Effector CD8-positive, alpha-beta T cell (primary cell): Measurements from ENCODE around the gene AQP3.
"Not testable (repeated sequence)": the region's sequence is repeated elsewhere in the genome, so short reads cannot be mapped to it uniquely, and the experiment has no call there.

Experiments used
- DNase-seq: peaks from one replicate; lab custom pipeline; 2025; lab: John Stamatoyannopoulos, UW

The AQP3 gene

GRCh38 chr9:33440609-33441008 lies 6.8 kb downstream of the AQP3 start:
- DNase-seq = no peak

GRCh38 chr9:33440204-33440603 lies 7.2 kb downstream of the AQP3 start:
- no peak for DNase-seq

- no peak for DNase-seq
Measured at GRCh38 chr9:33439731-33440130, 7.7 kb downstream of the AQP3 start.

- no peak for DNase-seq
Measured at GRCh38 chr9:33438926-33439680, 8.3 kb downstream of the AQP3 start.

GRCh38 chr9:33437898-33438297 lies 9.5 kb downstream of the AQP3 start:
- no peak for DNase-seq

- no peak for DNase-seq
Measured at GRCh38 chr9:33437205-33437604, 10.2 kb downstream of the AQP3 start.

- no peak for DNase-seq
Measured at GRCh38 chr9:33436445-33436844, 10.9 kb downstream of the AQP3 start.

GRCh38 chr9:33435821-33436277 lies 11.5 kb downstream of the AQP3 start:
- DNase-seq = no peak

GRCh38 chr9:33434317-33435105 lies 12.9 kb downstream of the AQP3 start:
- no peak for DNase-seq

- no peak for DNase-seq
Measured at GRCh38 chr9:33433871-33434270, 13.5 kb downstream of the AQP3 start.

GRCh38 chr9:33431420-33431819 lies 16.0 kb downstream of the AQP3 start:
- no peak for DNase-seq

- DNase-seq = no peak
Measured at GRCh38 chr9:33430942-33431341, 16.5 kb downstream of the AQP3 start.

GRCh38 chr9:33429256-33429985 lies 18.0 kb downstream of the AQP3 start:
- no peak for DNase-seq

- DNase-seq = no peak
Measured at GRCh38 chr9:33426843-33427293, 20.5 kb downstream of the AQP3 start.

GRCh38 chr9:33425128-33425533 lies 22.3 kb downstream of the AQP3 start:
- DNase-seq = no peak

- not testable (repeated sequence) for DNase-seq
Measured at GRCh38 chr9:33424492-33424891, 22.9 kb downstream of the AQP3 start.

GRCh38 chr9:33424043-33424442 lies 23.4 kb downstream of the AQP3 start:
- not testable (repeated sequence) for DNase-seq

GRCh38 chr9:33419708-33420303 lies 27.6 kb downstream of the AQP3 start:
- no peak for DNase-seq

- DNase-seq = no peak
Measured at GRCh38 chr9:33418090-33418489, 29.3 kb downstream of the AQP3 start.

GRCh38 chr9:33416996-33417395 lies 30.4 kb downstream of the AQP3 start:
- no peak for DNase-seq

GRCh38 chr9:33415501-33416038 lies 31.8 kb downstream of the AQP3 start:
- DNase-seq = peak; percentile 78
